ENCODE measurements around the gene FERMT3. TPM values are rescaled to one million over a fixed set of nuclear protein-coding genes. Genes with fewer than 3 reads are reported as not detected.

Gene FERMT3
- total and polyA plus RNA-seq, 2 of the 13 experiments (the other 11 are each of a cell fraction or from before 2014, with no cell fraction given), result 0.29 TPM; not detected in 1

- TF ChIP-seq CREBL2 (CRISPR knock-in tag; IDR thresholded peaks at IDR 0.05; ENCODE audit: borderline replicate concordance), result no peak
- TF ChIP-seq PHF8 (CRISPR knock-in tag; IDR thresholded peaks at IDR 0.05), result peak; percentile 8; the same call in 1 of the 2 replicates
- no peak for TF ChIP-seq SP2 (CRISPR knock-in tag; IDR thresholded peaks at IDR 0.05)
- no peak for TF ChIP-seq FOXP1 (IDR thresholded peaks at IDR 0.05)
- no peak for TF ChIP-seq FOXP1 (CRISPR knock-in tag; IDR thresholded peaks at IDR 0.05)
- TF ChIP-seq KLF15 (CRISPR knock-in tag; IDR thresholded peaks at IDR 0.05; ENCODE audit: borderline replicate concordance), result no peak
- 0 out of 2 replicates have a peak, but pooled peaks have one; percentile 11 for TF ChIP-seq KDM3A (CRISPR knock-in tag; IDR thresholded peaks at IDR 0.05; ENCODE audit: low read depth)
- TF ChIP-seq, protein P1, sequence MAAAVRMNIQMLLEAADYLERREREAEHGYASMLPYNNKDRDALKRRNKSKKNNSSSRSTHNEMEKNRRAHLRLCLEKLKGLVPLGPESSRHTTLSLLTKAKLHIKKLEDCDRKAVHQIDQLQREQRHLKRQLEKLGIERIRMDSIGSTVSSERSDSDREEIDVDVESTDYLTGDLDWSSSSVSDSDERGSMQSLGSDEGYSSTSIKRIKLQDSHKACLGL (CRISPR knock-in tag; IDR thresholded peaks at IDR 0.05), result no peak; the same call in 1 of the 2 replicates
- no peak for TF ChIP-seq ZNF205 (CRISPR knock-in tag; IDR thresholded peaks at IDR 0.05)
- peak; percentile 46 for TF ChIP-seq ELF1 (CRISPR knock-in tag; IDR thresholded peaks at IDR 0.05)
- TF ChIP-seq KLF9 (CRISPR knock-in tag; IDR thresholded peaks at IDR 0.05; ENCODE audit: low read depth), result no peak
- no peak for TF ChIP-seq RCOR2 (CRISPR knock-in tag; IDR thresholded peaks at IDR 0.05)
- TF ChIP-seq PPARG (CRISPR knock-in tag; conservative IDR thresholded peaks at IDR 0.05), result no peak
- TF ChIP-seq ZNF530 (CRISPR knock-in tag; IDR thresholded peaks at IDR 0.05; ENCODE audit: low read depth), result no peak
- TF ChIP-seq NCOA2 (CRISPR knock-in tag; IDR thresholded peaks at IDR 0.05), result 0 out of 2 replicates have a peak, but pooled peaks have one; percentile 15
- TF ChIP-seq FOXO1 (CRISPR knock-in tag; IDR thresholded peaks at IDR 0.05), result no peak
- no peak for TF ChIP-seq MAF1 (CRISPR knock-in tag; IDR thresholded peaks at IDR 0.05; ENCODE audit: borderline replicate concordance)
Observed at GRCh38 chr11:64226507-64227051, 20.1 kb downstream of the FERMT3 start (continued).
